GM21619 (cell line): ENCODE results near the gene PRG3.

Source experiments
- ATAC-seq: cut with Tn5 transposase; IDR thresholded peaks from one replicate; pipeline ENCODE4 v1.9.1; 2021; ENCODE audit not compliant: unreplicated experiment

The PRG3 gene

GRCh38 chr11:57391539-57391938 is 10.6 kb upstream of the PRG3 start:
- no peak for ATAC-seq

- no peak for ATAC-seq
These were observed 10.2 kb upstream of the PRG3 start for GRCh38 chr11:57391111-57391510.

GRCh38 chr11:57390535-57390934 is 9.6 kb upstream of the PRG3 start, which contains the start of gene PRG2:
Gene PRG2 (minus strand): TSS chr11:57390650. CDS start chr11:57389944, 706 bp downstream.
- ATAC-seq, result no peak

- no peak for ATAC-seq
These were observed 6.5 kb upstream of the PRG3 start for GRCh38 chr11:57387289-57388030.

GRCh38 chr11:57386178-57386940 is 5.4 kb upstream of the PRG3 start:
- no peak for ATAC-seq

- no peak for ATAC-seq
These were observed 1.2 kb downstream of the PRG3 start for GRCh38 chr11:57379732-57380131.

GRCh38 chr11:57378186-57378585 is 2.8 kb downstream of the PRG3 start:
- ATAC-seq, result no peak

GRCh38 chr11:57377107-57377506 is 3.8 kb downstream of the PRG3 start:
- no peak for ATAC-seq

GRCh38 chr11:57376095-57377090 is 4.6 kb downstream of the PRG3 start:
- ATAC-seq, result no peak

- ATAC-seq, result no peak
These were observed 5.5 kb downstream of the PRG3 start for GRCh38 chr11:57375490-57375889.

- ATAC-seq, result no peak
These were observed 6.0 kb downstream of the PRG3 start for GRCh38 chr11:57374966-57375365.

- ATAC-seq, result no peak
These were observed 7.8 kb downstream of the PRG3 start for GRCh38 chr11:57373146-57373545.

GRCh38 chr11:57370941-57371340 is 10.0 kb downstream of the PRG3 start:
- no peak for ATAC-seq

- no peak for ATAC-seq
These were observed 10.7 kb downstream of the PRG3 start for GRCh38 chr11:57370251-57370650.

- ATAC-seq, result no peak
These were observed 12.1 kb downstream of the PRG3 start for GRCh38 chr11:57368845-57369232.

- no peak for ATAC-seq
These were observed 12.7 kb downstream of the PRG3 start for GRCh38 chr11:57368106-57368844.

- ATAC-seq, result no peak
These were observed 15.9 kb downstream of the PRG3 start for GRCh38 chr11:57364851-57365660.

GRCh38 chr11:57363131-57364080 is 17.5 kb downstream of the PRG3 start:
- no peak for ATAC-seq

- no peak for ATAC-seq
These were observed 19.0 kb downstream of the PRG3 start for GRCh38 chr11:57361926-57362325.
